ENCODE results near the gene PTGDR.

PTGDR gene

GRCh38 chr14:52248057-52248456, 19.4 kb upstream of the PTGDR start:
- no peak for TF ChIP-seq CTCF (conservative IDR thresholded peaks at IDR 0.05)
- no peak for TF ChIP-seq ZFX (IDR thresholded peaks at IDR 0.05)
- H3K27ac ChIP-seq, result no peak overlapping the region

GRCh38 chr14:52251724-52252123, 15.8 kb upstream of the PTGDR start:
- no peak overlapping the region for H3K27ac ChIP-seq
- TF ChIP-seq CTCF (conservative IDR thresholded peaks at IDR 0.05), result no peak
- no peak for TF ChIP-seq ZFX (IDR thresholded peaks at IDR 0.05)

GRCh38 chr14:52253503-52253902, 14.0 kb upstream of the PTGDR start:
- TF ChIP-seq CTCF (conservative IDR thresholded peaks at IDR 0.05) (no peak), ZFX (IDR thresholded peaks at IDR 0.05) (no peak)
- H3K27ac ChIP-seq, result no peak overlapping the region

- TF ChIP-seq ZFX (IDR thresholded peaks at IDR 0.05), result no peak
- TF ChIP-seq CTCF (conservative IDR thresholded peaks at IDR 0.05), result no peak
- no peak overlapping the region for H3K27ac ChIP-seq
Observed at GRCh38 chr14:52254086-52254485, 13.4 kb upstream of the PTGDR start.

- no peak overlapping the region for H3K27ac ChIP-seq
- TF ChIP-seq CTCF (conservative IDR thresholded peaks at IDR 0.05) (no peak), ZFX (IDR thresholded peaks at IDR 0.05) (no peak)
Observed at GRCh38 chr14:52258783-52259182, 8.7 kb upstream of the PTGDR start.

GRCh38 chr14:52259434-52259833, 8.1 kb upstream of the PTGDR start:
- H3K27ac ChIP-seq, result no peak overlapping the region

GRCh38 chr14:52262600-52262999, 4.9 kb upstream of the PTGDR start:
- no peak overlapping the region for H3K27ac ChIP-seq
- TF ChIP-seq CTCF (conservative IDR thresholded peaks at IDR 0.05) (no peak), ZFX (IDR thresholded peaks at IDR 0.05) (no peak)

More at GRCh38 chr14:52259434-52259833, 8.1 kb upstream of the PTGDR start:
- TF ChIP-seq ZFX (IDR thresholded peaks at IDR 0.05) (no peak), CTCF (conservative IDR thresholded peaks at IDR 0.05) (no peak)
